Loucy (cell line): Measurements from ENCODE around the gene RGS12.

Source experiments
- CTCF ChIP-seq: fragments of 200-600 bp; sonication (generic); conservative IDR thresholded peaks from 2 replicates; pipeline ENCODE4 v1.5.1; 2014; ENCODE audit warnings: mild to moderate bottlenecking, antibody characterized with exemption, low read length
- EZH2phosphoT487 ChIP-seq: fragments of 200-600 bp; IDR thresholded peaks from 2 replicates; pipeline ENCODE4 v1.6.1; 2018; ENCODE audit warnings: antibody characterized with exemption, mild to moderate bottlenecking, moderate library complexity, borderline replicate concordance

- TF ChIP-seq CTCF (no peak), EZH2phosphoT487 (no peak)
These were observed 45.0 kb downstream of the RGS12 start for GRCh38 chr4:3337811-3338210.
